K562 (cell line): Measurements from ENCODE around the gene ARHGAP26. TPM values are rescaled to one million over a fixed set of nuclear protein-coding genes. Genes with fewer than 3 reads are reported as not detected.

Source experiments
- ATF7 ChIP-seq: fragments of 450-650 bp; IDR thresholded peaks from 2 replicates; pipeline ENCODE4 v1.7.1; 2014; ENCODE audit warnings: mild to moderate bottlenecking, moderate library complexity
- CBFB ChIP-seq: sonication (generic); formaldehyde crosslinking; IDR thresholded peaks from 2 replicates; pipeline ENCODE4 v1.4.0; 2020; ENCODE audit warnings: mild to moderate bottlenecking, missing genetic modification reagents
- CCNT2 ChIP-seq: IDR thresholded peaks from 2 replicates; pipeline ENCODE4 v1.6.1; 2011; ENCODE audit warnings: borderline replicate concordance, low read depth, mild to moderate bottlenecking, moderate library complexity, mixed read lengths, low read length; ENCODE audit not compliant: insufficient read length; ENCODE audit errors: extremely low read depth
- E2F4 ChIP-seq: sonication (generic); formaldehyde crosslinking; IDR thresholded peaks from 2 replicates; pipeline ENCODE4 v1.8.0; 2022; ENCODE audit warnings: mild to moderate bottlenecking, low read depth, missing genetic modification reagents
- GABPA ChIP-seq: fragments of 200-800 bp; sonication (Bioruptor generic); conservative IDR thresholded peaks from 2 replicates; pipeline ENCODE4 v1.6.1; 2016; ENCODE audit warnings: low read depth, missing genetic modification characterization, missing compliant biosample characterization
- HDGF ChIP-seq: fragments of 450-650 bp; IDR thresholded peaks from 2 replicates; pipeline ENCODE4 v1.6.1; 2016
- MAFF ChIP-seq: IDR thresholded peaks from 2 replicates; pipeline ENCODE4 v1.6.1; 2012; ENCODE audit warnings: low read length, improper control_type of control experiment
- PTRF ChIP-seq: fragments of 450-650 bp; IDR thresholded peaks from 2 replicates; pipeline ENCODE4 v1.6.1; 2016; ENCODE audit warnings: mild to moderate bottlenecking, missing genetic modification characterization, missing compliant biosample characterization
- PTTG1 ChIP-seq: fragments of 450-650 bp; IDR thresholded peaks from 2 replicates; pipeline ENCODE4 v1.6.1; 2016; ENCODE audit warnings: low read depth, mild to moderate bottlenecking, missing genetic modification characterization, missing compliant biosample characterization
- REST ChIP-seq, 2 experiments: fragments of 450-650 bp; formaldehyde crosslinking in 1 of 2; IDR thresholded peaks; 2 replicates each; pipeline versions ENCODE4 v1.4.0 to v1.6.1; 2014 to 2020; ENCODE audit warnings: mild to moderate bottlenecking in 2 of 2, borderline replicate concordance in 1 of 2, low read depth in 1 of 2
- RHOXF2B ChIP-seq: fragments of 250-450 bp; sonication (Bioruptor Pico); conservative IDR thresholded peaks from 2 replicates; pipeline ENCODE4 v1.5.1; 2021
- TARDBP ChIP-seq: fragments of 450-650 bp; IDR thresholded peaks from 2 replicates; pipeline ENCODE4 v1.6.1; 2016
- U2AF1 ChIP-seq: fragments of 200-400 bp; formaldehyde crosslinking; optimal IDR thresholded peaks from 2 replicates; pipeline ENCODE3; 2017; ENCODE audit warnings: mild to moderate bottlenecking, low read depth, low read length, moderate library complexity
- YY1 ChIP-seq, 3 experiments: IDR thresholded peaks; 2 replicates each; pipeline ENCODE4 v1.6.1; 2011; ENCODE audit warnings: low read length in 2 of 3, mild to moderate bottlenecking in 2 of 3, moderate library complexity in 2 of 3, borderline replicate concordance in 1 of 3, control low read depth in 1 of 3, low read depth in 1 of 3; ENCODE audit not compliant: insufficient read depth in 3 of 3, insufficient replicate concordance in 2 of 3, control insufficient read depth in 1 of 3, insufficient read length in 1 of 3; ENCODE audit errors: extremely low read depth in 1 of 3
- ZFX ChIP-seq: sonication (generic); formaldehyde crosslinking; IDR thresholded peaks from 2 replicates; pipeline ENCODE4 v1.8.0; 2022; ENCODE audit warnings: mild to moderate bottlenecking, missing genetic modification reagents, moderate library complexity
- ZNF445 ChIP-seq: fragments of 250-450 bp; sonication (Bioruptor Pico); IDR thresholded peaks from 2 replicates; pipeline ENCODE4 v1.4.0; 2020; ENCODE audit warnings: low read depth, mild to moderate bottlenecking, moderate library complexity
- ZNF589 ChIP-seq: fragments of 200-800 bp; sonication (Bioruptor generic); IDR thresholded peaks from 2 replicates; pipeline ENCODE4 v1.6.1; 2016; ENCODE audit warnings: low read depth, missing genetic modification characterization, missing compliant biosample characterization
- ZNF76 ChIP-seq: fragments of 250-450 bp; sonication (Bioruptor Pico); IDR thresholded peaks from 2 replicates; pipeline ENCODE4 v1.4.0; 2020; ENCODE audit warnings: mild to moderate bottlenecking, moderate library complexity, borderline replicate concordance
- ZNF766 ChIP-seq: fragments of 200-800 bp; sonication (Bioruptor generic); conservative IDR thresholded peaks from 2 replicates; pipeline ENCODE4 v1.6.1; 2016; ENCODE audit warnings: missing genetic modification characterization, missing compliant biosample characterization
- polyA plus RNA-seq, 8 experiments: library from polyadenylated mRNA; depleted of rRNA in 4 of 8; stranded (reverse) in 5 of 8; unstranded in 3 of 8; fragments of >200 nt; fragmentation: Nextera tagmentation in 2 of 8; fragmentation: Illumina TruSeq in 1 of 8; extraction: Ambion mirVana in 2 of 8; extraction: Trizol in 1 of 8; gene quantifications; 2 replicates each; pipeline versions ENCODE4 v1.2.1 to v1.2.3, GENCODE V29; 2011 to 2014; ENCODE audit warnings: inconsistent platforms in 1 of 8, missing spikeins in 1 of 8
- total RNA-seq, 7 experiments: library from RNA; depleted of rRNA in 6 of 7; stranded (reverse); fragments of >200 nt in 6 of 7; fragmentation: Illumina TruSeq in 2 of 7; extraction: Trizol in 2 of 7; gene quantifications; 2 replicates each; pipeline versions ENCODE4 v1.2.1 to v1.2.3, GENCODE V29; 2011 to 2021; ENCODE audit warnings: low replicate concordance in 1 of 7

Gene ARHGAP26
- total and polyA plus RNA-seq, 9 of the 15 experiments (the other 6 are each of a cell fraction or from before 2014, with no cell fraction given), result 0.13 to 1.1 (median 0.55) TPM

GRCh38 chr5:143213231-143213850 lies 443.2 kb downstream of the ARHGAP26 start (continued):
- TF ChIP-seq CBFB (CRISPR knock-in tag) (no peak), E2F4 (CRISPR knock-in tag) (no peak), GABPA (tag) (no peak), RHOXF2B (CRISPR knock-in tag) (no peak), PTTG1 (no peak), ZNF76 (CRISPR knock-in tag) (no peak), CCNT2 (no peak), PTRF (tag) (0 out of 2 replicates have a peak, but pooled peaks have one; percentile 3), ATF7 (no peak), TARDBP (no peak), ZNF445 (CRISPR knock-in tag) (no peak), U2AF1 (no peak), YY1 (IDR thresholded peaks at IDR 0.05; ENCODE audit: borderline replicate concordance in 1 of 3, control insufficient read depth in 1 of 3, extremely low read depth in 1 of 3, insufficient read depth in 3 of 3, insufficient read length in 1 of 3, insufficient replicate concordance in 2 of 3, low read depth in 1 of 3, low read length in 2 of 3) (peak in 1 of 3 experiments; percentile 16), ZNF589 (no peak), ZNF766 (CRISPR knock-in tag) (0 out of 2 replicates have a peak, but pooled peaks have one; percentile 37), MAFF (no peak), REST (IDR thresholded peaks at IDR 0.05; ENCODE audit: borderline replicate concordance) (no peak), REST (CRISPR knock-in tag; IDR thresholded peaks at IDR 0.05; ENCODE audit: low read depth) (no peak), ZFX (0 out of 2 replicates have a peak, but pooled peaks have one; percentile 36), HDGF (no peak)
